SIG-M5 treated with dmso at 0.1 percent for 504 hours (cell line): ENCODE data around the gene POU2AF2.
"Not testable (repeated sequence)": the region's sequence is repeated elsewhere in the genome, so short reads cannot be mapped to it uniquely, and the experiment has no call there.

Source experiments
- DNase-seq: peaks from one replicate; lab custom pipeline; 2025; ENCODE audit not compliant: unreplicated experiment; lab: John Stamatoyannopoulos, UW

POU2AF2 gene

DNA sequence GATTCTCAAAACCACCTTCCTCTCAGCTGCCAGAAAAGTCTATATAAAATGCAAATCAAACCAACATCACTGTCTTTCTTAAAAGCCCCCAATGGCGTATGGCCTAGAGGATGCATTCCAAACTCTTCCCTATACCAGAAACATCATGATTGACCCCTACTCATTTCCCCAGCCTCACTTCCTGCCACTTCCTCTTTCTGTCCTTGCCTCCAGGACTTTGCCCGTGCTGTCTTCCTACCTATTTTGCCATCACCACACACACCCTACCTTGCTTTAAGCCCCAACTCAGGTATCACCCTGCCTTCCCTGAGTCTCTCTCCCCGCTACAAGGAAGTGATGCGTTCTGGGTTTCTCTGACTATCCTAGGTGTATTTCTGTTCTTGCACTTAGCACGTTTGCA, 8.1 kb downstream of the POU2AF2 start:
- no peak for DNase-seq

DNA sequence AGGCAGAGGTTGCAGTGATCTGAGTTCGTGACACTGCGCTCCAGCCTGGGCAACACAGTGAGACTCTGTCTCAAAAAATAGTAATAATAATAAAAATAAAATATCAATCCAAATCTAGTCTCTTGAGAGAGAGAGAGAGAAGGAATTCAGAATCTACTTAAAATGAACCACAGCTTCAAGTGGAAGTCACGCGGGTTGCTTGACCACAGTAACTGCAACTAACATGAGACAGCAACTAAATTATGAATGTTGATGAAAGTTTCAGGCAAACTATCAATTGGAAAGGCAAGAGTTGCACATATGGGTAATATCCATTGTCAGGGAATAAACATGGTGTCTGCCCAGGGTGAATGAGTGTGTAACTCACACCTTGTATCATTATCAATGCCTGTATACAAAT, 12.5 kb downstream of the POU2AF2 start:
- no peak for DNase-seq

DNA sequence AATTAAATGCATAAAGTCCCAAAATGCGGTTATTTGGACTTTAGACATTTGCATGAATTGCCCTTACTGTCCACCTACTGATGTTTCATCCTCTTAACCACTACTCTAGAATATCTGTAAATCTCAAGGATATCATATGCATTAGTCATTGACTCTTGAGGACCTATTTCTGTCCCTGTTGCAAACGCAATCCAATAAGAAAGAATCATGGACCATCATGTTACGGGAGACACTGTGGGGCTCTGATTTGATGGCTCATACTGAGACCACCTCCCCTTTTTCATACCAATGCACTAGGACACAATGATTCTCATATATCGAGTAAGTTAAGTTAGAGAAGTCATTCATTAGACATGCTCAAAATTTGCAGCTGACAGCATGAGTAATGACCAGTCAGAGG, 14.4 kb downstream of the POU2AF2 start:
- DNase-seq, result no peak

DNA sequence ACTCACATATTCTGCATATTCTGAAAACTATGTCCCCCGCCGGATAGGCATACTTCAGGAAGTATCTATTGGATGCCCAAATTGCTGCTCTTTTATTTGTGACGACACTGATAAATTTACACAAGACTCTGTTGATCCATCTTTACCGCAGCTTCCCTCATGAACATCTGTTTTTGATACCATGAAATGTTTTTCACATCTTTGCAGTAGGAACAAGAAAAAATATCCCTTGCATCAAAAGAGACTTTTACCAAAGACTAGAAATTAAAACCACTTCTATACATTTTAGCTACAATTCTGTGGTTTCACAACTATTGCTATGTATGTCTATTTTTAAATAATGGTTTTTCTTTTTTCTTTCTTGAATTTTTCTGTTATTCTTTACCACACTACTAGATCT, 15.3 kb downstream of the POU2AF2 start:
- DNase-seq, result no peak

DNA sequence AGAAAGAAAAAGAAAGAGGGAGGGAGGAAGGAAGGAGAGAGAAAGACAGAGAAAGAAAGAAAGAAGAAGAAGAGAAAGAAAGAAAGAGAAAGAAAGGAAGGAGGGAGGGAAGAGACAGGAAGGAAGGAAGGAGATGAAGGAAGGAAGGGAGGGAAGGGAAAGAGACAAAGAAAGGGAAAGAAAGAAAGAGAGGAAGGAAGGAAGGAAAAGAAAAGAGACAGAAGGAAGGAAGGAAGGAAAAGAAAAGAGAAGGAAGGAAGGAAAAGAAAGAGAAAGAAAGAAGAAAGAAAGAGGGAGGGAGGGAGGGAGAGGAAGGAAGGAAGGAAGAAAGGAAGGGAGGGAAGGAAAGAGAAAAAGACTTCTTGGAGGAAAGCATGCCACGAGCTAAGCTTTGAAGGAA, 19.1 kb downstream of the POU2AF2 start:
- DNase-seq, result no peak

DNA sequence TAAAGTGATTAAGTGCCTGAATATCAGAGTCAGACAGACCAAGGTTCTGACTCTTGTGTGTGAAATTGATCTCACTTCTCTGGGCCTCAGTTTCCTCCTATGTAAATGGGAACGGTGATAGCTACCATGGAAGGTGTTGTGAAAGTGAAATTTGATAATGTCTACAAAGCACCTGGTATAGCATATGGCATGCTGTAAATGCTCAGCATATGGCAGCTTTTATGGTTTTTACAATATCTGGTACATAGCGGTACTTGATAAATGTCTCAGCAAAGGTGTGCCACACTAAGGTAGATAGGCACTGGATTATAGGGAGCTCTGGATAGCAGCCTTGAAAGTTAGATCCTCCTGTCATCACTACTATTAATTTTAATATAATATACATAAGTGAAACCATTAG, 19.9 kb downstream of the POU2AF2 start:
- DNase-seq, result no peak

DNA sequence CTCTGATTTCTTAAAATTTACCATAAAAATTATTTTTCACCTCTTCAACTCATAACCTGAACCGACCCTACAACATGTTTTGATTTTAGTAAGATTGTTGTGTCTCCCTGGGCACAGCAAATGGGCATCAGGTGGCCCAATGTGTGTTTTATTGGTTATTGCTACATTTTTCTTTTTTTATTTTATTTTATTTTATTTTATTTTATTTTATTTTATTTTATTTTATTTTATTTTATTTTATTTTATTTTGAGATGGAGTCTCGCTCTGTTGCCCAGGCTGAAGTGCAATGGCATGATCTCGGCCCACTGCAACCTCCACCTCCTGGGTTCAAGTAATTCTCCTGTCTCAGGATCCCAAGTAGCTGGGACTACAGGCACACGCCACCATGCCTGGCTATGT, 22.8 kb downstream of the POU2AF2 start:
- not testable (repeated sequence) for DNase-seq

DNA sequence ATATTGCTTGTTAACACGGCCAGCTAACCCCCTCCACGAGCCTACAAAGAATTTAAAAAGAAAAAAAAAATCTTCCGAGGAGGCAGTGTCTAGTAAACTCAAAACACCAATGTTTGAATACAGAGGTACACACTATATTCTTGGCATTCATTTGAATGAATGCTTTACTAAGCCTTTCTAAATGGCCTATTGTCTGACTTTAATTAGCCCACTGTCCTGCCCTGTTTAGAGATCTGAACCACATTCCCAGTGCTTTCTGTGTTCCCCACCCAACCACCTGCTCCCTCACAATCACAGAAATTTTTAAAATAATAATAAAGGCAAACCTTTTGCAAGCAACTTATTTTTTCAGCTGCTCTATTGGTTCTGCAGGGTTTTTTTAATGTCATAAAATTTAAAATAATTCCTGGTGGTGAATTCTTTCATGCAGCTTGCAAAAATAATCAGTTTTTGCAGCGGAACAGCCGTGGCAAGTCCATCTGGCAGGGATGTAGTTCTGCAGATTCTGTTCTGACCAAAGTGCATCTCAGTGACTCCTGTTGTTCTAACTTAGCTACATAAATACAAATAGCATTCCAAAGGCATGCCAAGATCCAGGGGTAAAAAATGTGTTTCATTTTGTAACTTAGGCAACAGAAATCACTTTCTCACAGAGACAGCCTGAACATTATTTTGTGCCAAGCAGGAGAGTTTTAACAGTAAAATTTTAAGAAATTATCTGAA, 23.8 kb downstream of the POU2AF2 start:
- no peak for DNase-seq

DNA sequence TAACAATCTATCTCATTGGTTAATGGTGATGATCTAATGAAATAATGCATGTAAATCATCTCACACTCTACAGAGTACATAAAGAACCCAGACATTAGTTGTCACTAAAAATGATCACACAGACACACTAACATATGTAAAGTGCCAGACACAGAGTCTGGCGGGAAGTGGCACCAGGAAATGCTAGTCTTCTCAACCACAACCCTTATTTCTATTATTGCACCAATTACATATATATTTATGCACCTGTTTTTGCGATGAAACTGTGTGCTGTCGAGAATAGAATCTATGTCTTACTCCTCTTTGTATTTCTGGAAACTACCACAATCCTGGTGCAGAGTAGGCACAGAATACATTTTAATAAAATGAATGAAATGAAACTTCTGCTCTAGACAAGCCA, 26.9 kb downstream of the POU2AF2 start:
- DNase-seq, result no peak

DNA sequence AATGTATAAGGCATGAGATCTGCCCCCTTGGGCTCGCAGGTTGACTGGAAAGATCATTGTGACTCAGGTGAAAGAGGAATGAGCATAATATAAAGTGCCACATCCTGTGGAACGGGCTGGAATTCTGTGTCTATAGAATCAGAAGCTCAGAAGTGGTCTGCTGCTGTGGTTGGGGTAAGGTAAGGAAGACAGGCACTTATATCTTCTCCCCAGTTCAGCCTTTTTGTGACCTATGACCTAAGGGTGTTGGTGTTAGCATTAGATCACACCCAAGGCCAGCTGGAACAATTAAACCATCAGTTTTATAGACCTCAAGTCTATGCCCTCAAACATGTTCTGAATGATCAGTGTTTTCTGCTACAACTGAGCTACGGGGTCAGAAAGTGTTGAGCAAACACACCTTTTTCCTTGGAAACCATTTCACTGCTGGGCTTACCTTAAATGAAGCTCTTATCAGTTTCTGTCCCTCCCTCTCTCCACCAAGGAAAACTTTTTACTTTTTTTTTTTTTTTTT, 37.1 kb downstream of the POU2AF2 start:
- DNase-seq, result no peak

DNA sequence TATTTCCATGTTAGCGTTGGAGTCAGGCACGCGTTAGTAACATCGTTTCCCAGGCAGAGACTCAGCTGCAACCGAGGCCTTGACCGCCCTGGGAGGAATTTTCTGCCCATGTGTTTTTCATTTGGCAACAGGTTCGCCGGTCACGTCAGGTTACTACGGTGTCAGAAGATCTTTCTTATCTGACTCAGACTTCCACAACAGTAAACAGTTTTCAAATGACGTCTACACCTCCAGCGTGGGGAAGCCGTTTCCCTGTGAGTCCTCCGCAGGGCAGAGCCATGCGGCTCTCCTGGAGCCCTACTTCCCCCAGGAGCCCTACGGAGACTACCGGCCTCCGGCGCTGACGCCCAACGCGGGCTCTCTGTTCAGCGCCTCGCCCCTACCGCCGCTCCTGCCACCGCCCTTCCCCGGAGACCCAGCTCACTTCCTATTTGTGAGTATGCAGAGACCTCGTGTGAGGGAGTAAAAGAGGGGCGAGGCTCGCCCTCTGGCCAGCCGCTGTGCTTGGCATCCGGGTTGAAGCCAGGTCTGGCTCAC, 38.5 kb downstream of the POU2AF2 start:
- no peak for DNase-seq

DNA sequence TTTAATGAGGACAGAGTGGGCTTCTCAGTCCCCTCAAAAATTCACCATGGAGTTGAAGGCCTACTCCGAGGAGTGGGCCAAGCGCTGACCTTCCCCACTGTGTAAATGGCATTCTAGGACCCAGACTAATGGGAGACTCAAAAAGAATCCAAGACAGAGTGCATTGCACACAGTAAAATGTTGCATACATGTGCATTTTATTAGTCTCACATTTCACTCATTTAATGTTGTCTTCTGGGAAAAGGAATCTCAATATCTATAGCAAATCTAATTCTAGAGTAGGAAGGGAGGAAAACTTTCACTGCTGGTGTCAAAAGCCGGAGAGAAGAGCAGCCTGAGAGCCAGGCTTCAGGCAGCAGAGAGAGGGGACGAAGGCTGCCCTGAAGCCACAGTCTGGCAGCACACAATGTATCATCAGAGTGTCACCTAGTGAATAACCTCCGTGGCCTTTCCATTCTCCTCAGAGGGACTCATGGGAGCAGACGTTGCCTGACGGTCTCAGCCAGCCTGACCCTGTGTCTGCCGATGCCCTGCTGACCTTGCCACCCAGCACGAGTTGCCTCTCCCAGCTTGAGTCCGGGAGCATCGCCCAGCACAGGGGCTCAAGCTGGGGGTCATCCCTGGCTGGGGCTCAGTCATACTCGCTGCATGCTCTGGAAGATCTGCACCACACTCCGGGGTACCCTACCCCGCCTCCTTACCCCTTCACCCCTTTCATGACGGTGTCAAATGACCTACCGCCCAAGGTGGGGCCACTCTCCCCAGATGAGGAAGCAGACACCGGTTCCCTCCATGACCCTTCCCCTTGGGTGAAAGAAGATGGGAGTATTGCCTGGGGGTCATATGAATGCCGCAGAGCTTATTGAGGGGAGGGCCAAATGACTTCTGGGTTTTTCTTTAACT, 39.9 kb downstream of the POU2AF2 start:
- no peak for DNase-seq

DNA sequence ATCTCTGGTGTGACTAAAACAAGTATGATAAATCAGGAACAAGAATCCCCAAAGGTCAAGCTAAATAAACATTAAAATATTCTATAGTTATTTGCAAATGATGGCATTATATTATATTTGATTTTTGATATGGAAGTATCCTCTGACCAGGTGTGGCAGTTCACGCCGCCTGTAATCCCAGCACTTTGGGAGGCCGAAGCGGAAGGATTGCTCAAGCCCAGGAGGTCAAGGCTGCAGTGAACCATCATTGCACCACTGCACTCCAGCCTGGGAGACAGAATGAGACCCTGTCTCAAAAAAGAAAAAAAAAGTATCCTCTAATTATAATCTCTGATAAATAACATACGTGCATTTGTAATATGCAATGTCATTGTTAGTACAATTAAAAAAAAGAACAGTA, 46.2 kb downstream of the POU2AF2 start:
- no peak for DNase-seq

DNA sequence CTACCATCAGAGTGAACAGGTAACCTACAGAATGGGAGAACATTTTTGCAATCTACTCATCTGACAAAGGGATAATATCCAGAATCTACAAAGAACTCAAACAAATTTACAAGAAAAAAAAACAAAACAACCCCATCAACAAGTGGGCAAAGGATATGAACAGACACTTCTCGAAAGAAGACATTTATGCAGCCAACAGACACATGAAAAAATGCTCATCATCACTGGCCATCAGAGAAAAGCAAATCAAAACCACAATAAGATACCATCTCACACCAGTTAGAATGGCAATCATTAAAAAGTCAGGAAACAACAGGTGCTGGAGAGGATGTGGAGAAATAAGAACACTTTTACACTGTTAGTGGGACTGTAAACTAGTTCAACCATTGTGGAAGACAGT, 46.9 kb downstream of the POU2AF2 start:
- DNase-seq, result not testable (repeated sequence)

DNA sequence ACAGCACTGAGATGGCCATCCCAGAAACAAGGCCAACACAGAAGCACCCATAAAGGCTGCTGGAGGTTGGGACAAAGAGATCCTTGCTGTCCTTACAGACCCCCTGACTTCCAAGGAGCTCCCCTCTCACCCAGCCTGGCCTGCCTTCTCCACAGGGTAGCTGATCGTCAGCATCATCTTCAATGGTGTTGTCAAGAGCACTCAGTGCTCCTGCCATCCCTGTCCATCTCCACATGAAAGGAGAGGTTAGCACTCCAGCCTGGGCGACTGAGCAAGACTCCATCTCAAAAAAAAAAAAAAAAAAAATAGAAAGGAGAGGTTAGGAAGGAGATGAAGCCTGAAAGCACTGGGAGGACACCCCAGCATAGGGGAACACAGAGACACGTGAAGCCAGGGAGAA, 50.7 kb downstream of the POU2AF2 start:
- no peak for DNase-seq

DNA sequence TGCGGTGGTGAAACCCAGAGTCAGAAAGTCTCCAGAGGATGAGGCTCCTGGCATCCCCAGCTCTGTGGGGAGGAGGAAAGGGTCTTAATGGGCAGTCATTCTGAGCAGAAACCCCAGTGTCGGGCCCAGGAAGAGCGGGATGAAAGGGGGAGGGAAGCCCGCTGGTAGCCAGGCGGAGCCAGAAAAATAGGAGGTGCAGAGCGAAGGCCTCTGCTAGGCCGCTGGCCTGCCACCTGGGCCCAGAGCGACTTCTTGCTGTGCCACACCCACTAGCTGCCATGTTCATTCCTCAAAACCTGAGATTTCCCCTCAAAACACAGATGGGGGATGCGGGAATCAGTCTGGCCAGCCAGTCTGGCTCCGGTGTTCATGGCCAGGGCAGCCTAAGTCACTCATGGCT, 52.2 kb downstream of the POU2AF2 start:
- no peak for DNase-seq

DNA sequence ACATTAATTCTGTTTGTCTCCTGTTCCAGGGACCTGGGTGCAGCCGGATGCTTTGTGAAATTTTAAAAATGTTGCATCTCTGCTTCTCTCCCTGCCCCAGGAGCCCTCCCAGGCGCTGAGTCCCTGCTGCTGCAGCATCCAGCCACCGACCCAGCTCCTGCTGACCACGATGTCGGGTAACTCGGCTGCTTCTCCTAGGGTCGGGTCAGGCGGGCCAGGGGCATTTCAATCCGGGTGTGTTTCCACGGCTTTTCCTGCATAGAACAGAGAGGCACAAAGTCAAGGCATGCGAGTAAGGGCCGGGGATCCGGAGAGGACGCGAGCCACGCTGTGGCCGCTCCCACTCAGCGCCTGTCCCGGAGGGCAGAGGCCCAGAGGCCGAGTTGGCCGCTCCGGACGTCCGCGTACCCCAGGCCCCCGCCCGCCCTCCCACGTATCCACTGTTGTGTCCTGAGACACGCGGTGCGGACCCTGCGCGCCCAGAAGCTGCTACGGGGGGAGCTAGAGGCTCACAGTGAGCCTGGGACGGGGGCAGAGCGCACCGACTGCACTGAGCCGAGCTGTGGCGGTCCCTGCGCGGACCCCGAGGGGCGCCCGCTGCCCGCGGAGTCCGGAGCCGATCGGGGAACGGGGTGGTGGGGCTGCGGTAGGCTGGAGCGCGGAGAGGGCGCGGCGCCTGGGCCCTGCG, 53.0 kb downstream of the POU2AF2 start, which contains the start of gene POU2AF3:
Gene POU2AF3 (plus strand): TSS at position 134 of the 688 bp plus-strand sequence. CDS start 36 bp downstream, at position 170.
- no peak for DNase-seq

DNA sequence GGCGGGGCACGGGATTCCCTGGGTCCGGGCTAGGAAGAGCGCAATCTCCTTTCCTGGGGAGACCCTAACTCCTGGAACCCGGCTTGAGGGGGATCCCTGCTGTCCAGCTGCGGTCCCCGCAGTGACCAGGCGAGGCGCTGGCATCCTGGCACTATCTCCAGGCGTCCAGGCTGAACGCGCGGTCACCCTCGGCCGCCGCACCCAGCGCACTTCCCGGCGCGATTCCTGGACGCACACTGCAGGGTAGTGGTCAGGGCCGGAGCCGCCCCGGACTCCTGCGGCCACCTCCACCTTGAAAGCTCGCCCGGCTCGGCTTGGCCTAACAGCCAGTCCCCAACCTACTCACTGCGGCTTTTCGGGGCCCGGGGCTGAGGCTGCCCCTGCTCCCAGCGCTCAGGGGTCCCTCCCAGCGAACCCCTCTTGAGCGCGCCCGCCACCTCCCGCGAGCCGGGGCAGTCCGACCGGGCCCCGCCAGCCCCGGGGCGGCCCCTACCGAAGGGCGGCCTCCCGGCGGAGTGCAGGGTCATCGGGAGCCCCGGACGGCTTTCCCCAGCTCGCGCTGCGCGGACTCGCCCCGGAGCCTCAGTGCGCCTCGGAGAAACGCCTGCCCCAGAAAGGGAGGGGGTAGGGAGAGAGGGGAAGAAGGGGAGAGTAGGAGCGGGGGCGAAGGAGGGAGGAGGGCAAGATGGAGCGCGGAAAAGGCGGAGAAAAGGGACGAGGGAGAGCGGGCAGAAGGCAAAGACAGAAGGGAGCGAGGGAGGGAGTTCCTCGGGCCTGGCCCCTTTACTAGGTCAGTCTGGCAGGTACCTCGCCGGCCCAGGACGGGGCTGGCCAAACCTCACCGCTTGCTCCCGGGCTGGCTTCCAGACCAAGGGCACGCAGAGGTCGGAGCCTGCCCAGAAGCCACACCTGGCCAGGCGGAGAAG, 53.8 kb downstream of the POU2AF2 start:
- no peak for DNase-seq

DNA sequence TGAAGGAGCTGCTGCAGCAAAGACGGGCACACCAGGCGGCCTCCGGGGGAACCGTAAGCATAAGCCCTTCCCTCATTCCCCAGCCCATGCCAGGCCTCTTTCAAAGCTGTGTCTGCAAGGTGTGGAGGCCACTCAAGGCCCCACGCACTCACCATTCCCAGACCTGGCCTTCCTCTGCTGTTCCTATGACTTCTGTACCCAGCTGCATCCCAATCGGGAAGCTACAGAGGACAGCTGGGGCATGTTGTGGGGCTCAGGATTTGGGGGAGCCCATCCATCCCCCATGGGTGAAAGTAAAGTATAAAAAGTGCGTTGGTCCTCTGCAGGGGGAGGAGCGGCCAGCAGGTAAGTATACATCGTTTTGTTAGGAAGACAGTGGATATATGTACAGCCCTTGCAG, 55.0 kb downstream of the POU2AF2 start:
- DNase-seq, result no peak
